Subcutaneous abdominal adipose tissue (tissue), 5 donors: ENCODE measurements around the gene CSNK1A1.
"Not testable (repeated sequence)": the region's sequence is repeated elsewhere in the genome, so short reads cannot be mapped to it uniquely, and the experiment has no call there.

Experiments used
- H3K27ac ChIP-seq: one replicate; pipeline ENCODE4 v1.7.0; 2013; ENCODE audit warnings: low read depth, mild to moderate bottlenecking, inconsistent platforms, low read length, moderate library complexity
- H3K27me3 ChIP-seq, 5 donors: one replicate each; pipeline ENCODE4 v1.7.0; 2013; ENCODE audit warnings: low read length in 5 of 5, inconsistent platforms in 1 of 5; ENCODE audit not compliant: control insufficient read depth in 5 of 5, insufficient read depth in 4 of 5
- H3K36me3 ChIP-seq, 5 donors: one replicate each; pipeline ENCODE4 v1.7.0; 2013; ENCODE audit warnings: low read length in 5 of 5; ENCODE audit not compliant: control insufficient read depth in 5 of 5, insufficient read depth in 5 of 5
- H3K4me1 ChIP-seq, 5 donors: one replicate each; pipeline ENCODE4 v1.7.0; 2013; ENCODE audit warnings: low read length in 5 of 5, mild to moderate bottlenecking in 3 of 5, moderate library complexity in 1 of 5; ENCODE audit not compliant: control insufficient read depth in 5 of 5, insufficient read depth in 5 of 5
- H3K4me3 ChIP-seq, 5 donors: one replicate each; pipeline ENCODE4 v1.7.0; 2013; ENCODE audit warnings: low read length in 5 of 5, low read depth in 1 of 5
- H3K9ac ChIP-seq, 5 donors: one replicate each; pipeline ENCODE4 v1.7.0; 2013; ENCODE audit warnings: low read length in 5 of 5, mild to moderate bottlenecking in 4 of 5, moderate library complexity in 3 of 5
- H3K9me3 ChIP-seq, 5 donors: one replicate each; pipeline ENCODE4 v1.7.0; 2013; ENCODE audit warnings: low read length in 5 of 5; ENCODE audit not compliant: control insufficient read depth in 5 of 5
- donor health status: healthy.
- donor health status: healthy.
- donor health status: healthy.
- donor health status: healthy.
- donor health status: healthy.

The CSNK1A1 gene

GRCh38 chr5:149576021-149576420 lies 24.8 kb upstream of the CSNK1A1 start:
- H3K9me3 ChIP-seq, result no peaks in the 10 kb centered on the region
- H3K9ac ChIP-seq, result no peak overlapping the region
- H3K27ac ChIP-seq, result no peak overlapping the region
- no peaks in the 10 kb centered on the region for H3K36me3 ChIP-seq
- peaks cover 0 to 15% (median 9%) of the 10 kb centered on the region in 5 donors for H3K4me1 ChIP-seq
- no peak overlapping the region for H3K4me3 ChIP-seq
- no peaks in the 10 kb centered on the region for H3K27me3 ChIP-seq

GRCh38 chr5:149575131-149575530 lies 23.9 kb upstream of the CSNK1A1 start:
- H3K27ac ChIP-seq, result no peak overlapping the region
- H3K9me3 ChIP-seq, result no peaks in the 10 kb centered on the region
- no peaks in the 10 kb centered on the region for H3K36me3 ChIP-seq
- no peaks in the 10 kb centered on the region for H3K27me3 ChIP-seq
- no peak overlapping the region for H3K9ac ChIP-seq
- peaks cover 0 to 9% (median 0%) of the 10 kb centered on the region in 5 donors for H3K4me1 ChIP-seq
- no peak overlapping the region for H3K4me3 ChIP-seq

DNA sequence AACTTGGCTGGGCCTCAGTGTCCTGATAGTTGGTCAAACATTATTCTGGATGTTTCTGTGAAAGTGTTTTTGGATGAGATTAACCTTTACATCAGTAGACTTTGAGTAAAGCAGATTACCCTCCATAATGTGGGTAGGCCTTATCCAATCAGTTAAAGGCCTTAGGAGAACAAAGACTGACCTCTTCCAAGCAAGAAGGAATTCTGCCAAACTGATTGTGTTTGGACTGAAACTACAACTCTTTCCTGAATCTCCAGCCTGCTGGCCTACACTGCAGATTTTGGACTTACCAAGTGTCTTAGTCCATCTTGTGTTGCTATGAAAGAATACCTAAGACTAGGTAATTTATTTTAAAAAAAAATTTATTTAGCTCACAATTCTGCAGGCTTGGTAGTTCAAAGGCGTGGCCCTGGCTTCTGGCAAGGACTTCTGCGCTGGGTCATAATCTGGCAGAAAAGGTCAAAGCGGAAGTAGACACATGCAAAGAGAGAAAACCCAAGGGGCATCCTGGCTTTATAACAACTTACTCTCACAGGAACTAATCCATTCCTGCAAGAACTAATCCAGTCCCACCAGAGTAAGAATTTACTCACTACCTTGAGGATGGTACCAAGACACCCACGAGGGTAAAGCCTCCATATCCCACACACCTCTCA lies 21.5 kb upstream of the CSNK1A1 start:
- no peak overlapping the region for H3K4me3 ChIP-seq
- no peaks in the 10 kb centered on the region for H3K36me3 ChIP-seq
- no peaks in the 10 kb centered on the region for H3K9me3 ChIP-seq
- H3K27ac ChIP-seq, result no peak overlapping the region
- H3K4me1 ChIP-seq, result peaks cover 0 to 9% (median 0%) of the 10 kb centered on the region in 5 donors
- H3K27me3 ChIP-seq, result no peaks in the 10 kb centered on the region
- no peak overlapping the region for H3K9ac ChIP-seq

DNA sequence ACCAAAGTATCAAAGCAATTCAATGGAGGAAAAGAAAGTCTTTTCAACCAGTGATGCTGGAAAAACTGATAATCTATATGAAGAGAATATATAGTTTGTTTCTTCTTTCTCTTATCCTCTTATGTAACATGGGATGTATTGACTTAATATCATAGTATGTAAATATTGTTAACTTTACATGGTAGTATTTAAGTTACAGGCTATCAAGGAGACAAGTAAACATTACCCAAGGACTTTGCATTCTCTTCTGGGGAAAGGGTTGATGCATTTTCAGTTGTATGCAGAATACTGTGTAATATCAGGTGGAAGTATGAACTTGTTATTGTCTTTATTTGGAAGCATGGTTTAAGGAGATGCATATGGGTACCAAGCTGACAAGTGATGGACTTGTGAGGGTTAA lies 20.9 kb upstream of the CSNK1A1 start:
- H3K27ac ChIP-seq, result no peak overlapping the region

GRCh38 chr5:149567226-149567625 lies 16.0 kb upstream of the CSNK1A1 start:
- Histone ChIP-seq H3K36me3 (no peaks in the 10 kb centered on the region), H3K4me3 (no peak overlapping the region), H3K27ac (no peak overlapping the region), H3K4me1 (peaks cover 0 to 11% (median 10%) of the 10 kb centered on the region in 5 donors), H3K9me3 (no peaks in the 10 kb centered on the region), H3K9ac (no peak overlapping the region), H3K27me3 (no peaks in the 10 kb centered on the region)

More for the DNA sequence above, 20.9 kb upstream of the CSNK1A1 start:
- Histone ChIP-seq H3K36me3 (no peaks in the 10 kb centered on the region), H3K9ac (no peak overlapping the region), H3K9me3 (no peaks in the 10 kb centered on the region), H3K27me3 (no peaks in the 10 kb centered on the region), H3K4me3 (no peak overlapping the region), H3K4me1 (peaks cover 0 to 9% (median 0%) of the 10 kb centered on the region in 5 donors)

GRCh38 chr5:149564542-149565140 lies 13.4 kb upstream of the CSNK1A1 start:
- H3K27ac ChIP-seq, H3K9me3 ChIP-seq, H3K4me3 ChIP-seq, H3K36me3 ChIP-seq, H3K9ac ChIP-seq, H3K27me3 ChIP-seq: not testable (repeated sequence)
- peaks cover 2 to 26% (median 22%) of the 10 kb centered on the region in 5 donors for H3K4me1 ChIP-seq

DNA sequence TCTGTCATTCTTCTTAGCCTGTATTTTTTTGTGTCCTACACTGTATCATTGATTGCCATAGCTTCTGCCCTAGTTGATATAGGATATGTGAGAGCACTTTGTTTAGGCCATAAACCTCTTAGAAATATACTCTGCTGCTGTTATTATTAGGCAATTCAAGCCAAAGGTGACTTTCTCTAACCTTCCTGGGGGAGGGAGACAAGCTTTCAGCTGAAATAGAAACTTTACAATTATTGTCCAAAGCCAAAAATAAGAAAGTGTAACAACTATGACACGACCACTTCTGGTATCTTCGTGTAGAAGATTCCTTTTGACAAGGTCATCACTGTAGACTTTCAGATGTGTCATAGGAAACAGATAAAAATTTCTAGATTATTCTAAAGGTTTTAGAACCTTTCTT lies 12.2 kb upstream of the CSNK1A1 start:
- H3K4me1 ChIP-seq, result peaks cover 2 to 26% (median 22%) of the 10 kb centered on the region in 5 donors
- peak overlapping the region; percentile 45 for H3K27ac ChIP-seq
- H3K9me3 ChIP-seq, result no peaks in the 10 kb centered on the region
- H3K36me3 ChIP-seq, result no peaks in the 10 kb centered on the region
- no peak overlapping the region for H3K4me3 ChIP-seq
- H3K9ac ChIP-seq, result peak overlapping the region in 1 of 5 donors; percentile 3
- no peaks in the 10 kb centered on the region for H3K27me3 ChIP-seq

DNA sequence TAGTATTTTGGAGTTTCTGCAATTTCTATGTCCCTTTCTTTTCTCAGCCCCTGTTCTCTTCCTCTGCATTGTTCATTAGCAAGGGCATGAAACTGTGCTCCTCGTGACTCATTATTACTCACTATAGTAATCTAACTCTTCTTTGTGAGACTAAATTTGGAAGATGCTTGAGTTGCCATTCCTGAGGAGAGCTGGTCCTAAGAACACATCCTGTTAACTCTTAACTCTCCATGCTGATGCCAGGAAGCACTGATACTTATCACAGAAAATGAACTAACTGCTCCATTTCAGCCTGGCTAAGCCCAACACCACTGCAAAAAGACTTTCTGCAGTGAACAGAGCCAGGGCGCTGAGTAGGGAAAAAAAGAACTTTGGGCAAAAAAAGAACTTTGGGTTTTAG lies 10.6 kb upstream of the CSNK1A1 start:
- Histone ChIP-seq H3K9ac (peak overlapping the region in 1 of 5 donors; percentile 4), H3K4me1 (peaks cover 2 to 26% (median 22%) of the 10 kb centered on the region in 5 donors), H3K9me3 (no peaks in the 10 kb centered on the region), H3K4me3 (no peak overlapping the region), H3K36me3 (no peaks in the 10 kb centered on the region), H3K27ac (peak overlapping the region; percentile 54), H3K27me3 (no peaks in the 10 kb centered on the region)

- Histone ChIP-seq H3K9ac (no peak overlapping the region), H3K27ac (no peak overlapping the region), H3K9me3 (no peaks in the 10 kb centered on the region), H3K36me3 (no peaks in the 10 kb centered on the region), H3K4me3 (no peak overlapping the region), H3K27me3 (no peaks in the 10 kb centered on the region), H3K4me1 (peaks cover 2 to 26% (median 22%) of the 10 kb centered on the region in 5 donors)
Measured at GRCh38 chr5:149559706-149560105, 8.5 kb upstream of the CSNK1A1 start.

- Histone ChIP-seq H3K27ac (no peak overlapping the region), H3K4me3 (no peak overlapping the region), H3K36me3 (peaks cover 0 to 4% (median 0%) of the 10 kb centered on the region in 5 donors), H3K4me1 (peaks cover 0 to 26% (median 26%) of the 10 kb centered on the region in 5 donors), H3K9me3 (no peaks in the 10 kb centered on the region), H3K27me3 (no peaks in the 10 kb centered on the region), H3K9ac (no peak overlapping the region)
Measured at GRCh38 chr5:149552553-149553160, 1.4 kb upstream of the CSNK1A1 start.
